ENCODE results near the gene SLX4.

GRCh38 chr16:3623642-3624041, 12.2 kb upstream of the SLX4 start:
- TF ChIP-seq POLR2AphosphoS5 (IDR thresholded peaks at IDR 0.05; ENCODE audit: low read depth, low read length): no peak
- no peak for TF ChIP-seq TAF1 (IDR thresholded peaks at IDR 0.05; ENCODE audit: borderline replicate concordance, insufficient read depth, low read length)
- TF ChIP-seq SIN3A (IDR thresholded peaks at IDR 0.05; ENCODE audit: borderline replicate concordance, insufficient read depth, low read length): no peak
- TF ChIP-seq FOXP2 (optimal IDR thresholded peaks at IDR 0.05; ENCODE audit: borderline replicate concordance, extremely low read depth, extremely low read length, insufficient read depth): no peak
